Hematopoietic multipotent progenitor cell (in vitro differentiated cells): Measurements from ENCODE around the gene MIX23. TPM values are rescaled to one million over a fixed set of nuclear protein-coding genes. Genes with fewer than 3 reads are reported as not detected.

ENCODE experiments used
- DNase-seq, 3 donors: peaks; one replicate each; pipeline ENCODE4 v3.0.0-alpha.2; 2011 to 2015; ENCODE audit warnings: low read depth in 2 of 3, low spot score in 2 of 3
- total RNA-seq: library from RNA; depleted of rRNA; stranded (reverse); fragments of >200 nt; gene quantifications from one replicate; pipeline ENCODE4 v1.2.3, GENCODE V29; 2012

Gene MIX23
- total RNA-seq, 1 donor = 2.7 TPM

GRCh38 chr3:122353893-122354401, 29.1 kb downstream of the MIX23 start:
- DNase-seq = peak in 1 of 3 donors; percentile 21

- DNase-seq = no peak
Measured at GRCh38 chr3:122353215-122353614, 29.8 kb downstream of the MIX23 start.

GRCh38 chr3:122351612-122352011, 31.4 kb downstream of the MIX23 start:
- no peak for DNase-seq

- DNase-seq = no peak
Measured at GRCh38 chr3:122350814-122351418, 32.1 kb downstream of the MIX23 start.

GRCh38 chr3:122349171-122349570, 33.9 kb downstream of the MIX23 start:
- DNase-seq = no peak

GRCh38 chr3:122343654-122344053, 39.4 kb downstream of the MIX23 start:
- DNase-seq = no peak

GRCh38 chr3:122342803-122343202, 40.2 kb downstream of the MIX23 start:
- DNase-seq = no peak

DNA sequence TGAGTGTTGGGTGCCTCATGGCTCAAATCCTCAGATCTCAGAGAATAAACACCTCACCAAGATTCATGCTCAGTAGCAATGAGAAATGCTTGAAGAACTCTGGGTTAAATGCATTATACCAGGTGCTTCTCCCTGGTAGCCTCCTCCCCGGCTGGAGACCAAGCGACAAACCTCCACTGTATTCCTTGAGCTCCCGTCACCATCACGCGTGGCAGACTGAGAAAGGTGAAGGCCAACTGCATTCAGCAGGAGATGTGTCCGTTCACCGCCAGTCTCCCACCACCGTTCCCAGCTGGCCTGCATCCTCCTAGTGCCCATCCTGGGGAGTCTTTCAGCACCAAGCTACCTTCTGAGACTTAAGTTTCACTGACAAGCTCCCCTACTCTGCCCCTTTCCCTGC, 50.5 kb downstream of the MIX23 start:
- no peak for DNase-seq

DNA sequence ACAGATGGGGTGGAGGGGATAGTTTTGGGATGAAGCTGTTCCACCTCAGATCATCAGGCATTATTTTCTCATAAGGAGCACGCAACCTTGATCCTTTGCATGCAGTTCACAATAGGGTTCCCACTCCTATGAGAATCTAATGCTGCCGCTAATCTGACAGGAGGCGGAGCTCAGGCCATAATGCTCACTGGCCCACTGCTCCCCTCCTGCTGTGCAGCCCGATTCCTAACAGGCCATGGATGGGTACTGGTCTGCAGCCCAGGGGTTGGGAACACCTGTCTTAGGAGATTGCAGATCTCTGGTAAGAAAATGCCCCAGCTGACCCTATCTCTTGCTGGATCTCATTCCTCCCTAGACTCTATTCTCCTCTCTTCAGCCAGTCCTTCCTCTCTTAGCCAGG, 51.1 kb downstream of the MIX23 start:
- DNase-seq = no peak

- DNase-seq = no peak
Measured at GRCh38 chr3:122325769-122326168, 57.3 kb downstream of the MIX23 start.

DNA sequence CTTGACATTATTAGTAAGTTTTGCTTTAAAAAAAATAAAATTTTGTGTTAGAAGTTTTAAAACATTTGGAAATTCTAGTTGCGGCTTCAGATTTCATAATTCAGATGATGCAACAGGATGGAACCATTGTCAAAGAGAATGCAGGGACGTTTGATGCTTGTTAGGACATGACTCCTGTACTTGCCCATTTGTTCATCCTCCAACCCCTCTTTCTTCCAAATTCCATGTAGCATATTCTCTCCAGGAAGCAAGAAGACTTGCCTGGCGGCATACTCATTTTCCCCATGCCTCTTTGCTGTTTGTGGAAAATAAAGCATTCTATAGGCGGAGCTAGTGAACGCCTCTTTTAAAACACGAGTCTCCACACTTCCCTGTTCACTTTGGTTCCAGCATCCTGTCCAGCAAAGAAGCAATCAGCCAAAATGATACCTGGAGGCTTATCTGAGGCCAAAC, 58.1 kb downstream of the MIX23 start, which contains the start of gene CSTA:
Gene CSTA (plus strand): TSS at position 378 of the 453 bp plus-strand sequence. CDS start 45 bp downstream, at position 423.
- DNase-seq = no peak

DNA sequence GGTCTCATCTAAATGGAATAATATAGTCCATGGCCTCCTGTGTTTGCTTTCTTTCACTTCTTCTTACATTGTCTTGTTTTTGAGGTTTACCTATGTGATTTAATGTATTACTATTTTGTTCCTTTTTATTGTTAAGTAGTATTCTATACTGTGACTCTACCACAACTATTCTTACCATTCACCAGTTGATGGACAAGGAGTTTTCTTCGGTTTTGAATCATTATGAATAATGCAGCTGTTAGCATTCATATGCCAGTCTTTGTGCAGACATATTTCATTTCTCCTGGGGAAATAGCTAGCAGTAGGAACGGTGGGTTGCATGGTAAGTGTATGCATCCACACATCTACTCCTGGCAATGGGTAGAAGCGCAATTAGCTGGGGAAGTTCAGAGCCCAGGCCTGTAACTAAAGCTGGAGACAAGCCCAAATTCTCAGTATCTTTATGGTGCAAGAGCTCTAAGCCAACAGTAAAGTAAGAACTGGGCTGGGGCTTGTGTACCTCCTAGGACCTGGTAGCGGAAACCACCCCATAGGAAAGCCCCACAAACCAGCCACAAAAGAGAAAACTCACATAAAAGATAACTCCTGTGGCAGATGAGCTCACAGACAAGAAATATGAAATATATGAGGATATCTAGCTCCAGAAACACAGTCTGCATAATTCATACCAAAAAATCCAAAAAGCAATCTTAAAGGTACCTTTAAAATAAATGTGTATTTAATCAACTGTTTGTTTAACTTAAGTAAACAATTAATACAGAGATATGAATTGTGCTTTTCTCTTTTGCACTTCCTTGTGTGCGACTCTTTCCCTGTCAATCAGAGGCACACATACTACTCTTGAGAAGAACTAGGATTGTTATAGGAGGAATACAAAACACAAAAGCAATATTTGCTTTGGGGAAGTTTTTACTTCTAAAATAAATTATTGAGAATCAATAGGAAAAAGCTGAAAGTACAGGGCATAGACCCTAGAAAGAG, 60.6 kb downstream of the MIX23 start:
- peak in 1 of 3 donors; percentile 9 for DNase-seq

GRCh38 chr3:122318620-122319019, 64.4 kb downstream of the MIX23 start:
- DNase-seq = no peak

DNA sequence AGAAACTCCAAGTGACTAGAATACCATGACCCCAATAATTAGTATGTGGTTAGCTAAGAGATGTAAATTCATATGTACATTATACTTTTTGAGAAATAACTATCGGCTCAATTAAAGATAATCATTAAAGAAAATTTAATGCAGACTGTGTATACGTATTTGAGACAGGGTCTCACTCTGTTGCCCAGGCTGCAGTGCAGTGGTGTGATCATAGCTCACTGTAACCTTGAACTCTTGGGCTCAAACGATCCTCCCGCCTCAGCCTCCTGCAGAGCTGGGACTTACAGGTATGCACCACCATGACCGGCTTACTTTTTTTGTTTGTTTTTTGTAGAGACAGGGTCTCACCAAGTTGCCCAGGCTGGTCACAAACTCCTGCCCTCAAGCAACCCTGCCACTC, 66.7 kb downstream of the MIX23 start:
- no peak for DNase-seq

- DNase-seq = no peak
Measured at GRCh38 chr3:122315619-122316018, 67.4 kb downstream of the MIX23 start.

- DNase-seq = no peak
Measured at GRCh38 chr3:122314228-122314876, 68.7 kb downstream of the MIX23 start.

GRCh38 chr3:122313281-122313680, 69.8 kb downstream of the MIX23 start:
- no peak for DNase-seq

DNA sequence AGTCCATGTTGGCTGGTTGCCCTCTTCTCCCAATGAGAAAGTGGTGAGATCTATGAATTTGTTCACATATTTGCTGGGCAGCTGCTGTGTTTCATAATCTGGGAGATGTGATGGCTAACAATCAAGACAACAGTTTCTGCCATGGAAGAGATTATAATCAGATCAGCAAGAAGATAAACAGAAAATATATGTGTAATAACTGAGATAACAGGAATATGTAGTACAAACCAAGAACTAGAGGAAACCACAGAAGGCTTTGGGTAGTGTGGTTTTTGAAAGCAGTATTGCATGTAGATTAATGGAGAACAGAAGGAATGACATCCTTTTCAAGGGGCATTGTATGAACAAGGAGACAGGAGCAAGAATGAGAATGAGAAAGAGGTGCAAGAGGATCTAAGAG, 70.2 kb downstream of the MIX23 start:
- peak in 1 of 3 donors; percentile 18 for DNase-seq

GRCh38 chr3:122310361-122310760, 72.7 kb downstream of the MIX23 start:
- DNase-seq = no peak
